AG04449 (cell line): Measurements from ENCODE around the gene ZBTB17.

Source experiments
- CTCF ChIA-PET: fragments of 350-600 bp; formaldehyde crosslinking; extraction: SDS; loops from one replicate; lab custom pipeline; 2021; ENCODE audit warnings: antibody characterized with exemption; lab: Yijun Ruan, JAX
- POLR2A ChIA-PET: fragments of 400-600, 350-600 bp; formaldehyde crosslinking; extraction: SDS; loops from one replicate; lab custom pipeline; 2020; ENCODE audit warnings: antibody characterized with exemption, inconsistent platforms; lab: Yijun Ruan, JAX
- DNase-seq: peaks from one replicate; pipeline ENCODE4 v3.0.0-alpha.2; 2010; ENCODE audit warnings: low read depth, low spot score
- H3K4me3 ChIP-seq: 2 replicates; pipeline ENCODE4 v1.5.1; 2011; ENCODE audit warnings: low read depth, mild to moderate bottlenecking, control low read depth, low read length
- CTCF ChIP-seq: IDR thresholded peaks from one replicate; pipeline ENCODE4 v1.5.1; 2011; ENCODE audit warnings: mild to moderate bottlenecking, moderate library complexity, low read length, control low read depth, inconsistent platforms; ENCODE audit not compliant: insufficient read depth; ENCODE audit errors: missing control alignments

ZBTB17 gene

GRCh38 chr1:16012590-16013219 lies 36.8 kb upstream of the ZBTB17 start:
- DNase-seq: no peak
- ChIA-PET CTCF (interaction anchor here (1.3 to 11.1 kb wide), 6 partner anchors 15 to 66 kb away, joined by 4 to 141 read pairs (median 68); partner anchors contain the start of gene FAM131C), POLR2A (no interaction called here)
- no peak for TF ChIP-seq CTCF
- peak overlapping the region; percentile 43 for H3K4me3 ChIP-seq

- no peak overlapping the region for H3K4me3 ChIP-seq
- no peak for TF ChIP-seq CTCF
- no peak for DNase-seq
- POLR2A ChIA-PET: no interaction called here
- CTCF ChIA-PET: interaction anchor here (0.9 to 11.1 kb wide), 8 partner anchors 14 to 175 kb away, joined by 3 to 141 read pairs (median 24); partner anchors contain the start of gene FAM131C
Measured at GRCh38 chr1:16011936-16012589, 36.2 kb upstream of the ZBTB17 start.

- TF ChIP-seq CTCF: no peak
- ChIA-PET CTCF (interaction anchor here (0.7 to 11.1 kb wide), 19 partner anchors 9 to 209 kb away, joined by 3 to 141 read pairs (median 7); partner anchors contain the start of genes CLCNKA, FAM131C, HSPB7 and ZBTB17), POLR2A (no interaction called here)
- no peak for DNase-seq
- no peak overlapping the region for H3K4me3 ChIP-seq
Measured at GRCh38 chr1:16010837-16011236, 34.9 kb upstream of the ZBTB17 start.

GRCh38 chr1:16009678-16010077 lies 33.8 kb upstream of the ZBTB17 start:
- H3K4me3 ChIP-seq: no peak overlapping the region
- no peak for TF ChIP-seq CTCF
- POLR2A ChIA-PET: no interaction called here
- CTCF ChIA-PET: interaction anchor here (0.6 to 11.1 kb wide), 29 partner anchors 10 to 354 kb away, joined by 3 to 141 read pairs (median 7); partner anchors contain the start of genes CLCNKA, FAM131C, HSPB7 and ZBTB17
- no peak for DNase-seq

- peak; percentile 92 for TF ChIP-seq CTCF
- POLR2A ChIA-PET: no interaction called here
- CTCF ChIA-PET: interaction anchor here (0.6 to 11.1 kb wide), 30 partner anchors 11 to 355 kb away, joined by 3 to 141 read pairs (median 7); partner anchors contain the start of genes CLCNKA, FAM131C, HSPB7 and ZBTB17
Measured at GRCh38 chr1:16009030-16009460, 33.1 kb upstream of the ZBTB17 start.

More at GRCh38 chr1:16009030-16009460, 33.1 kb upstream of the ZBTB17 start:
- H3K4me3 ChIP-seq: no peak overlapping the region
- no peak for DNase-seq
